HG03460 (cell line): ENCODE results near the gene KDELR3.
"Not testable (repeated sequence)": the region's sequence is repeated elsewhere in the genome, so short reads cannot be mapped to it uniquely, and the experiment has no call there.

Experiments used
- ATAC-seq: cut with Tn5 transposase; IDR thresholded peaks from one replicate; pipeline ENCODE4 v1.9.1; 2021; ENCODE audit not compliant: unreplicated experiment

The KDELR3 gene

DNA sequence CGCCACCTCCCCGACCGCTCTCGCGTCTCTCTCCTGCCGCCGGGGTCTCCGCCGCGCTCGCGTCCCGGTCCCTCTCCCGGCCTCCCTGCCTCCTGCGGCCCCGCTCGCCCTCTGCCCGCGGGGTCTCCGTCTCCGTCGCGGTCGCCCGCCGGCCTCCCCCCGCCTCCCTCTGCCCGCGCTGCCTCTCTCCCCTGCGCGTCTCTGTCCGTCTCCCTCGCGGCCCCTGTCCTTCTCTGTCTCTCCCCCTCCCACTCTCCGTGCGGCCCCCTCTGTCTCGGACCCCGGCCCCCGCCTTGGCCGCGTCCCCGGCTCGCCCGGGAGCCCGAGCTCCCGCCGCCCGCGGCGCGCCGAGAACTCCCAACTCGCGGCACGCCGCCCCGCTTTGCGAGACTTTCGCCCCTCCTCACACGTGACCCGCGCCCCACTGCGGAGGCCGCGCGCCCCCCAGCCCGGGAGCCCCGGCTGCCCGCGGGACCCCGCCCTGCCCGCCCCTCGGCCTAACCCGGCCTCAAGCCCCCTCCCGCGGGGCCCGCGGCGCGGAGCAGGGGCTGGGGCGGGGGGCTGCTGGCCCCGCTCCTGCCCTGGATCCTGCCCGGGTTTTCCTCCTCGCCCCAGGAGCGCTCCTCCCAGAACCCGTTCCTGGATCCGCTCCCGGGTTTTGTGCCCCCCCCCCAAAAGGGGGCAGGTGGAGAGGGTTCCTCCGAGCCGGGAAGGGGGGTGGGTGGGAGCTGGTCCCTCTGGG lies 12.2 kb upstream of the KDELR3 start:
- ATAC-seq: no peak

- no peak for ATAC-seq
Measured at GRCh38 chr22:38456272-38456835, 11.5 kb upstream of the KDELR3 start.

- ATAC-seq: no peak
Measured at GRCh38 chr22:38456841-38457699, 10.8 kb upstream of the KDELR3 start.

- ATAC-seq: no peak
Measured at GRCh38 chr22:38460426-38460840, 7.5 kb upstream of the KDELR3 start.

- ATAC-seq: no peak
Measured at GRCh38 chr22:38461057-38461413, 6.9 kb upstream of the KDELR3 start.

DNA sequence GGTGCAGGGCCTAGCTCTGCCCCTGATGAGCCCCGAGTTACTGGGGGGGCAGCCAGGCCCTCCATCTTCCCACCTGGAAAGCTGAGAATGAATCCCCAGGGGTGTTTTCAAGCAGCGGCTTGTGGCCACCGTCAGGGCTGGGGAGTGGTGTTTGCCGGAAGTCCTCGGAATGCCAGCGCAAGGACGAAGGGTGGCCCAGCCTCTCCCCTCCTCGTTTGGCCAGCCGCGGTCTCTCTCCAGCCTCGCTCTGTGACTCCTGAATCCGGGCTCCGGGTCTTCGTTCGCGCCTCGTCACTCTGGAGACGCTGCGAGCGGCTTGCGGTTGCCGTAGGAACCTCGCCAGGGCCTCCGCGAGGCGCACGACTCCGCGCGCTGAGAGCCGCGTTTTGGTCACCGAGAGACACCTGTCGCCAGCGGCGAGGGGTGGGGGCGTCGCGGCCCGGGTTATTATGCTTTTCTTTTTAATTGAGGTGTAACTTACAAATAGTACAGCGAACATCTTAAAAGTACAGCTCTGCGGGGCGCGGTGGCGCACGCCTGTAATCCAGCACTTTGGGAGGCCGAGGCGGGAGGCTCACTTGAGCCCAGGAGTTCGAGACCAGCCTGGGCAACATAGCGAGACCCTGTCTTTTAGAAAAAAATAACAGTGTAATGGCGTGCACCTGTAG lies 6.3 kb upstream of the KDELR3 start:
- no peak for ATAC-seq

DNA sequence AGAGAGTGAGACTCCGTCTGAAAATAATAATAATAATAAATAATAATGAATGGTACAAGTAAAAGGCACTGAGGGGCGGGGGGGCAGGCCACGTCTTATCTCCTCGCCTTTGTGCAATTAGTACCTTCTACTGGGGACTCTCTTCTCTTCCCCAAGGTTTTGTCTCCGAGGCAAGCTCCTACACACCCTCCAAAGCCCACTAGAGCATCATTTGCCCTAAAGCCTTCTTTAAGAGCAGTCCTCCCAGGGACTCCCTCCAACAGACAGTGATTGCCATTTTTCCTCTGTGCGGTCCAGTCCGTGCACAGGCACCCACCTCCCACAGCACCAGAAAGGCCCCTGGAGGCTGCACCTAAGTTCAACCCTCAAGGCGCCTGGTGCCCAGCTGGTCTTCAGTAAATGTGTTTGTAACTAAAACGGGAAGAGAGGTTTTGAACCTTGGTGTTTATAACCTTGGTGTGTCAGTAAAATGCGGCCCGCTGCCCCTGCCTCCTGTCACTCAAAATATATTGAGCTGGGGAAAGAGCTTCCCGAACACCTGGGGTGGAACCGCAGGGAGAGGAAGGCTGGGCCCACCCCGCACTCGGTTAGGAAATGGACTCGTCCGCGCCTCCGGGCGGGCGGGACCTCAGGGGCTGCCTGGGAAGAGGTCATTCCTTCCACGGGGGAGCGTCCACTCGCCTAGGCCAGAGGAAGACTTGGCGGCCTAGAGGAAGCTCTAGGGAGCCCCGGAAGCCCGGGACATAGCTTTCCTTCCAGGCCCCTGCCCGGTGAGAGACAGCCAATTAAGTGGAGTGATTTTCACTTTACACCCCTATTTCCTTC lies 4.7 kb upstream of the KDELR3 start:
- no peak for ATAC-seq

DNA sequence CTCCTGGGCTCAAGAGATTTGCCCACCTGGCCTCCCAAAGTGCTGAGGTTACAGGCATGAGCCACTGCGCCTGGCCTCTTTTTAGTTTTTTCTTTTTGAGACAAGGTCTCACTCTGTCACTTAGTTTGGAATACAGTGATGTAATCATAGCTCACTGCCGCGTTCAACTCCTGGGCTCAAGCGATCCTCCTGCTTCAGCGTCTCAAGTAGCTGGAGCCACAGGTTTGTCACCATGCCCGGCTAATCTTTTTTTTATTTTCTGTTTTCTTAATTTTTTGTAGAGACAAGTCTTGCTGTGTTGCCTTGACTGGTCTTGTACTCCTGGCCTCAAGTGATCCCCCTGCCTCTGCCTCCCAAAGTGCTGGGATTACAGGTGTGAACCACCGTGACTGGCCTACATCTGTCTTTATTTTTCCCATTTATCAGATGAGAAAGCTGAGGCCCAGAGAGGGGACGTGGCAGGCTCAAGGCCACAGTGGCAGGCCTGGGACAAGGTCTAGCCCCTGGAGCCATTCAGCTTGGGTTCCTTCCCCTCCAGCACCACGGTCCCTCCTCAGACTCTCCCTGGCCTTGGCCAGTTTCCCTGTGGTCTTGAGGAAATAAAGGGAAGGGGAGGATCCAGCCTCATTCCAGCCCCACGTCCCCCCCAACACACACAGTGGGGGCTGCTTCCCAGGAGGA lies 2.8 kb upstream of the KDELR3 start:
- ATAC-seq: no peak

GRCh38 chr22:38465673-38466490 lies 2.0 kb upstream of the KDELR3 start:
- ATAC-seq: no peak

DNA sequence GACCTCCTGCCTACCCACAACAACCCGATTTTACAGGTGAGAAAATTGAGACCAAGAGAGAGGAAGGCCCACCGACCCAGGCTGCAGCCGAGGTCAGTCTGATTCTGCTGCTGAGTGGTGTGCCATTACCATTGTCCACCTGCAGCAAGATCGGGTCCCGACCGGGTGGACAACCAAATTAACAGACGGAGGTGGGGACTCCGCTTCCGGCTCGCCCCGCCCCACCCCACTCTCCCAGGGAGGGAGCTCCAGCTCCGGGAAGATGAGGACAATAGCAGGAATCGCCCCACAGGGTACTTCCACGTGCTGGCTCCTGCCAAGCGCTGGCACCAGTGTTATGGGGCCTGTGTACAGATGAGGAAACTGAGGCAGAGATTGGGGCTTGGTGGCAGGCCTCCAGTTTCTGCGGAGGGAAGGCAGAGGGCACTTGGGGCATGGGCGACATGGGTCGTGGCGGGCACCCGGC lies 425 bp upstream of the KDELR3 start:
- no peak for ATAC-seq

DNA sequence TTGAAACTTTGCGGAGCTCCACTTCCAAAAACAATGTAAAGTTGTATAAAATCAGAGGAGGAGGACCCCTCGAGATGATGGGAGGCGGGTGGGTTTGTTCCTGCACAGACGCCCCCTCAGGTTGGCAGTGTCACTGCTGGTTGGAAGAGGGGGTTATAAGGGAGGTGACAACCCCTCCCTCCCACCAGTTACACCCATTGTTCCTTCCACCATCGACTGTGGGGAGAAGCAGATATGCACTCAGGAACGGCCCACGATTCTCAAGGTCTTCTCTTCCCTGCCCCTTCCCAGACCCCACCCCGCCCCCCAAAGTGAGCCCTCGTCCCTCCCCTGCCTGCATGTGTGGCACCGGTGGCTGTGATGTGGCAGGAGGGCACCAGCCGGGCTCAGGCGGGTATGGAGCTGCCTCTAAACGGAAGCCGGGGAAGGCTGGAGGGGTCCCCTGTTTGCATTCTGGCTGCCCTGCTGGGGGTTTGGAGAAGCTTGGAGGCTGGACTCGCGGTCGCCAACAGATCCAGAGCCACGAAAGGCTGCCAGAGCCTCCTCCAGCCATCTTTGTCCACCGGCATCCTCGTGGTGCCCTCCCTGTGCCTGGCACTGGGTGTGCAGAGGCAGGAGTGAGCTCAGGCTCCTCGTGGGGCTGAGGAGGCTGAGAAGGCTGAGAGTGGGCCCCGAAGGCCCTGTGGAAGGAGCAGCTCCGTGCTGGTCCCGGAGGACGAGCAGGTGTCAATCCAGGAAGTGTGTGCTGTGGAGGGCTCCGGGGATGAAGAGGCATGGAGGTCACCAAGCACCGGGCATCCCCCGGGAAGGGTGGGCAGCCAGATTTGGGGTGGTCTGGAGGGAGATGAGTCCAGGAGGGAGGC lies 778 bp downstream of the KDELR3 start:
- ATAC-seq: no peak

DNA sequence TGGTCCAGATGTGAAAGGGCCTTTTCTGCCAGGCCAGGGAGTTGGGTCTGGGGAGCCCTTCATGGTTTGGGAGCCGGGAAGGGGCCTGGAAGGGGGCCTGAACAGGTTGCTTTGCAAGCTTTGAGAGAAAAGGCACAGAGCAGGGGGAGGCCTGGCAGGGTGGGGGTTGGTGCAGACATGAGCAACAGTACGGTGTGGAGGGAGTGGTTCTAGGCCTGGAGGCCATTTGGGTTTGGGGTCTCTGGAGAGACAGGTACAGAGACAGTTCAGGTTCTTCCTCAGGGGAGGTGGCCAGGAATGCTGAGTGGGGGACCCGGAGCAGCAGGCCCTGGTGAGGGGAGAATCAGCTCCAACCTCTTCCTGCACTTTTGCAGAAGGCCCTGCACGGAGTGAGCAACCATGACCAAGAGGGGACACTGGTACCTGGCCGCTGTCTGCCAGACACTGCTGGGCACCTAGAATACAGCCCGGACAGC lies 1.4 kb downstream of the KDELR3 start:
- ATAC-seq: no peak

DNA sequence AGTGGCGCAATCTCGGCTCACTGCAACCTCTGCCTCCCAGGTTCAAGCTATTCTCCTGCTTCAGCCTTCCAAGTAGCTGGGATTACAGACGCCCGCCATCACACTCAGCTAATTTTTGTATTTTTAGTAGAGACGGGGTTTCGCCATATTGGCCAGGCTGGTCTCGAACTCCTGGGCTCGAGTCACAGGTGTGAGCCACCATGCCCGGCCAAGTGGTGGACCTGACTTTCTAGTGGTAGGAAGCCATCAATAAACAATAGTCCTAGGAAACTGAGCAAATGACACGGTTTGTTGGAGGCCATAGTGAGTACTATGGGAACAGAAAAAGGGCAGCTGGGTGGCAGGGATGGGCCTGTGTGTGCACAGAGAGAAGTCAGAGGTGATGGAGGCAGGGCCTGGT lies 2.3 kb downstream of the KDELR3 start:
- not testable (repeated sequence) for ATAC-seq

DNA sequence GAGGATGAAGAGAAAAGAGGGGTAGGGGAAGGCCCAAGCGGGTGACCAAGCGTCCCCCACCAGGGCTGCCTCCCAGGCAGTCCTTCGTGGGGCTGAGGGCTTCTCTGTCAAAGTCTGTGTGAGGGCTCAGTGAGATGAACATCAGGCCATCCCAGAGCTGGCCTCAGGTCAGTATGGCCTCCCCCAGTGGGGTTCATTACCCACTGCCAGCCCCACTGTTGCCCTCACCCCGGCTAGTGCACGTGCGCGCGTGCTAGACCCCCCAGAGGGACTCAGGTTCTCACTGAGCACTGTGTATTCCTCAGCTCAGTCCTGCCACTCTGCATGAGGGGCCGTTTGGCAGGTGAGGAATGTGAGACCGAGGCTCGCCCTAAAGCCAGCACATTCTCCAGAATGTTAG lies 3.3 kb downstream of the KDELR3 start:
- ATAC-seq: no peak

- no peak for ATAC-seq
Measured at GRCh38 chr22:38474003-38474607, 6.2 kb downstream of the KDELR3 start.

GRCh38 chr22:38477585-38477984 lies 9.7 kb downstream of the KDELR3 start:
- no peak for ATAC-seq

DNA sequence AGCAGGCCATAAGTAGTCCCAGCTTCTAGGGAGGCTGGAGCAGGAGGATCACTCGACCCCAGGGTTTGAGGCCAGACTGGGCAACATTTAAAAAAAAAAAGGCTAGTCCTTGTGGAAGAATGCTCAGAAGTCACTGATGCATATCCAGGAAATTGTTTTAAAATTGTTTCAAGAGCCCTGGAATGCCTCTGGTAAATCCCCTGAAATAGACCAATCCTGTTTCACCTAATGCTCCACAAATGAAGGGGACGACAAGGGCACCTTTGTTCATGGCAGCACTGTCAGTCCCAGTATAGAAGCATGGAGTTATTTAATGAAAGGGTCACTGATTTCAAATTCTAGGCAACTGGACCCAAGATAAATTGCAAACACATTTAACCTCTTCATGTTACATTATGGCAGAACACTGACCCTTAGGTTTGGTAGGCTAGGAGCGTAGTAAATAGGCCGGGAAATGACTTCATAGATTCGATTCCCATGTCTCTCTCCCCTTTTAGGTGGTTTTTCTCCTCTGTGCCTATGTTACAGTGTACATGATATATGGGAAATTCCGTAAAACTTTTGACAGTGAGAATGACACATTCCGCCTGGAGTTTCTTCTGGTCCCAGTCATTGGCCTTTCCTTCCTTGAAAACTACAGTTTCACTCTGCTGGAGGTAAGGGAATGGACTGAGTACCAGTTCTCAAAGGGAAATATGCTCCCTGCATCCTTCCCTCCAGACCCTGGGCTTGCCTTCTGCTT lies 11.4 kb downstream of the KDELR3 start:
- ATAC-seq: no peak
